Measurements from ENCODE around the gene SEMA5A. TPM values are rescaled to one million over a fixed set of nuclear protein-coding genes. Genes with fewer than 3 reads are reported as not detected.

SEMA5A gene
- polyA plus RNA-seq, 1 experiment: 98.4 TPM

DNA sequence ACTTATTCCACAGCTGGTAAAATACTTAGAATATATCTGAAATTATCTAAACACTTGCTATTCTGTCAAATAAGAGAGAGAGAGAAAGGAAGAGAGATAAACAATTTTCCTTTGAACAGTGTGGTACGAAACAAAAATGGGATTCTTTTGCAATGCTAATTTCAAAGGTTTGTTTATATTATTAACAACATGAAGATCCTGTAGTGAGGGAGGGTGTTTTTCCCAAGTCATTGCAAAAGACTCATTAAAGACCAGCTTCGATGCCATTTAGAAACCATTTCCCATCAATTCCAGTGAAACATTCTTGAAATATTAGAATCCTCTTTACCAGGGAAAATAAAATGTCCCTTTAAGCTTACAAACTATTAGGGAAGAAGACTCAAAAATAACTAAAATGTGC lies 505.4 kb downstream of the SEMA5A start:
- ChIA-PET CTCF (interaction anchor here (0.6 kb wide), 1 partner anchor 1476 kb away, joined by 3 read pairs; no protein-coding TSS in a partner anchor), POLR2A (no interaction called here)
- no peaks in the 10 kb centered on the region for H3K27me3 ChIP-seq (ENCODE audit: control insufficient read depth, insufficient read depth, low read length)
- no peak overlapping the region for H3K4me3 ChIP-seq (ENCODE audit: low read depth, low read length)
- peaks cover 8% of the 10 kb centered on the region for H3K36me3 ChIP-seq (ENCODE audit: control insufficient read depth, insufficient read depth, low read length)
- no peak for DNase-seq (ENCODE audit: low read depth)
- TF ChIP-seq, protein P1, sequence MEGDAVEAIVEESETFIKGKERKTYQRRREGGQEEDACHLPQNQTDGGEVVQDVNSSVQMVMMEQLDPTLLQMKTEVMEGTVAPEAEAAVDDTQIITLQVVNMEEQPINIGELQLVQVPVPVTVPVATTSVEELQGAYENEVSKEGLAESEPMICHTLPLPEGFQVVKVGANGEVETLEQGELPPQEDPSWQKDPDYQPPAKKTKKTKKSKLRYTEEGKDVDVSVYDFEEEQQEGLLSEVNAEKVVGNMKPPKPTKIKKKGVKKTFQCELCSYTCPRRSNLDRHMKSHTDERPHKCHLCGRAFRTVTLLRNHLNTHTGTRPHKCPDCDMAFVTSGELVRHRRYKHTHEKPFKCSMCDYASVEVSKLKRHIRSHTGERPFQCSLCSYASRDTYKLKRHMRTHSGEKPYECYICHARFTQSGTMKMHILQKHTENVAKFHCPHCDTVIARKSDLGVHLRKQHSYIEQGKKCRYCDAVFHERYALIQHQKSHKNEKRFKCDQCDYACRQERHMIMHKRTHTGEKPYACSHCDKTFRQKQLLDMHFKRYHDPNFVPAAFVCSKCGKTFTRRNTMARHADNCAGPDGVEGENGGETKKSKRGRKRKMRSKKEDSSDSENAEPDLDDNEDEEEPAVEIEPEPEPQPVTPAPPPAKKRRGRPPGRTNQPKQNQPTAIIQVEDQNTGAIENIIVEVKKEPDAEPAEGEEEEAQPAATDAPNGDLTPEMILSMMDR (IDR thresholded peaks at IDR 0.05; ENCODE audit: insufficient read depth, low read depth, low read length): no peak

DNA sequence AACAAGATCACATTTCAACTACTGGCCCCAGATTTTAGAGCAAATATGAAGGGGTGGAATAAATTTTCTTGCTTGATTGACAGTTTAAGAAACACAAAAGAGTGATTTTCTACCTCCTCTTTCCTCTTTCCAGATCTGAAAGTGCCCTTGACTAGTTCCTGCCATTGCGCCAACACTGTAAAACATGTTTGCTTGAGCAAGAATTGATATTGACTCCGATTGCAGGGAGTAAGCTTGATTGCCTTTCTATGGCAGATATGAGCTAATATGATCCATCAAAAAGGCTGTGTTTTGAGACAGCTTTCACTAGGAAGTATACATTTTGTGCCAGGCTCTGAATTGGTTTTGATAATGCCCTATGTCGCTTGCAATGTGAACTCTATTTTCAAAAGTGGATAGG lies 508.8 kb downstream of the SEMA5A start:
- TF ChIP-seq, protein P1 (IDR thresholded peaks at IDR 0.05; ENCODE audit: insufficient read depth, low read depth, low read length): no peak
- DNase-seq (ENCODE audit: low read depth): no peak
- H3K4me3 ChIP-seq (ENCODE audit: low read depth, low read length): no peak overlapping the region
- H3K27me3 ChIP-seq (ENCODE audit: control insufficient read depth, insufficient read depth, low read length): no peaks in the 10 kb centered on the region
- H3K36me3 ChIP-seq (ENCODE audit: control insufficient read depth, insufficient read depth, low read length): peaks cover 5% of the 10 kb centered on the region
- POLR2A ChIA-PET: no interaction called here
- CTCF ChIA-PET: no interaction called here

DNA sequence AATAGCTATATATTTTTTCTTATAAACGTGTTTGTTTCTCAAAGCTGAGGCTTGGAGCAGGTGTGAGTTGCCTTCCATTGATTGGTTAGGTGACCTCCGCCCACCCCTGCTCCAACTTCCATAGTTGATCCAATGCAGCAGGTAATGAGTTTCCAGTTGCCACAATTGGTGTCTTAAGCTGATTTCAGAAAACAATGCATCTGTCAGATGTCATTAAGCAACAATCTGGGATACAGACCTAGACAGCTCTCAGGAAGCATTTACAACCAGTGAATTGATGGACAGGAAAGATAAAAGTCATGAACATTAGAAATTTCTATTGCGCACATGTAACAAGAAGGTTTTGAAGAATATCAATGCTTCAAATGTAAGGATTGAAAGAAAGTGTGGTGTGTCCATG lies 510.5 kb downstream of the SEMA5A start:
- POLR2A ChIA-PET: no interaction called here
- DNase-seq (ENCODE audit: low read depth): no peak
- no peak overlapping the region for H3K4me3 ChIP-seq (ENCODE audit: low read depth, low read length)
- CTCF ChIA-PET: no interaction called here
- no peaks in the 10 kb centered on the region for H3K27me3 ChIP-seq (ENCODE audit: control insufficient read depth, insufficient read depth, low read length)
- no peaks in the 10 kb centered on the region for H3K36me3 ChIP-seq (ENCODE audit: control insufficient read depth, insufficient read depth, low read length)
- TF ChIP-seq, protein P1 (IDR thresholded peaks at IDR 0.05; ENCODE audit: insufficient read depth, low read depth, low read length): no peak

DNA sequence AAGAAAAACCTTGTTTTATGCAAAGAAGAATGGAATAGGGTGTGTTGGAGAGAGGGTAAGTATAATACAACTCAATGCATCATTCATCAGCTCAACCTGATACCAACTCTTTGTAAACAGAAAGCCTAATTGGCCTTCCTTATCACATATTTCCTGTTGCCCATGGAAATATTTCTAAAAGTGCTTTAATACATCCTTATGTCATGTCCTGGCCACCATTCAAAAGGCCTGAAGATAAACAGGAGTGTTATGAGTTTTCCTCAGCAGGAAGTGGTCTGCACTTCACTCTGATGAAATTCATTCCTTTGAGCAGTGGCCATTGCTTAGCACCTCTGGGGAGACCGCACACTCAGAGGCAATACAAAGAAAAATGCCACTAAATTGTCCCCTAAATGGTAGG lies 511.2 kb downstream of the SEMA5A start:
- Histone ChIP-seq H3K36me3 (ENCODE audit: control insufficient read depth, insufficient read depth, low read length) (no peaks in the 10 kb centered on the region), H3K27me3 (ENCODE audit: control insufficient read depth, insufficient read depth, low read length) (no peaks in the 10 kb centered on the region), H3K4me3 (ENCODE audit: low read depth, low read length) (no peak overlapping the region)
- no peak for DNase-seq (ENCODE audit: low read depth)
- ChIA-PET POLR2A (no interaction called here), CTCF (no interaction called here)
- TF ChIP-seq, protein P1 (IDR thresholded peaks at IDR 0.05; ENCODE audit: insufficient read depth, low read depth, low read length): no peak

DNA sequence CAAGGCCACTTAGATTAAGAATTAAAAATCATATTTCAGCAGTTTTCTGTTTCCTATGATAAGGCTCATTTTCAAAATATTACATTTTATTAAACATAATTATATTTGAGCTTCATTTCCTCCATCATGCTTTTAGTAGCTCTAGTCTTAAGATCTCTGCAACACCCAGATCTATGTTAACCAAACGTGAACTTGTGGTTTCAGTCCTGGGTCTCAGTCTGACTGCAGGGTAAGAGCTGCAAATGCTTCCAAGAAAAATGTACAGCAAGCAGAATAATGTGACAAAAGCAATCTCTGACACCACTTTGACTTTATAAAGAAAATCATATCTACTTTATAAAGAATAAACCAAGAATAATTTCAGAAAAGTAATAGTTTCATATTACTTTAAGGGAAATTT lies 512.4 kb downstream of the SEMA5A start:
- Histone ChIP-seq H3K27me3 (ENCODE audit: control insufficient read depth, insufficient read depth, low read length) (no peaks in the 10 kb centered on the region), H3K36me3 (ENCODE audit: control insufficient read depth, insufficient read depth, low read length) (no peaks in the 10 kb centered on the region), H3K4me3 (ENCODE audit: low read depth, low read length) (no peak overlapping the region)
- POLR2A ChIA-PET: no interaction called here
- no peak for DNase-seq (ENCODE audit: low read depth)
- TF ChIP-seq, protein P1 (IDR thresholded peaks at IDR 0.05; ENCODE audit: insufficient read depth, low read depth, low read length): no peak
- CTCF ChIA-PET: no interaction called here

Data from BJ (cell line).